GM23338 (cell line): Measurements from ENCODE around the gene IMMP2L. TPM values are rescaled to one million over a fixed set of nuclear protein-coding genes. Genes with fewer than 3 reads are reported as not detected.
A peak's percentile ranks its signal among the peaks of the same experiment; 100 is the strongest.

Source experiments
- ATAC-seq: fragments of 200-7000 bp; cut with Tn5 transposase; 3 replicates; pipeline ENCODE4 v1.9.1; 2020
- DNase-seq: peaks from one replicate; pipeline ENCODE4 v3.0.0-alpha.2; 2015; ENCODE audit warnings: low spot score
- H2AFZ ChIP-seq: fragments of 200-600 bp; sonication (generic); 2 replicates; pipeline ENCODE4 v1.8.0; 2016; ENCODE audit warnings: antibody characterized with exemption, mild to moderate bottlenecking, moderate library complexity
- H3F3A ChIP-seq: fragments of 200-600 bp; sonication (generic); replicated peaks from 2 replicates; pipeline ENCODE4 v1.8.0; 2017; ENCODE audit warnings: antibody characterized with exemption, mixed run types, low read depth
- H3K27ac ChIP-seq: fragments of 200-600 bp; sonication (generic); 2 replicates; pipeline ENCODE4 v1.6.1; 2016; ENCODE audit warnings: low read depth
- H3K27me3 ChIP-seq: fragments of 200-600 bp; sonication (generic); 2 replicates; pipeline ENCODE4 v1.8.0; 2016; ENCODE audit warnings: mild to moderate bottlenecking, mixed run types, moderate library complexity; ENCODE audit not compliant: insufficient read depth
- H3K36me3 ChIP-seq: fragments of 200-600 bp; sonication (generic); 2 replicates; pipeline ENCODE4 v1.8.0; 2016; ENCODE audit warnings: mild to moderate bottlenecking; ENCODE audit not compliant: insufficient read depth
- H3K4me1 ChIP-seq: fragments of 200-600 bp; sonication (generic); 2 replicates; pipeline ENCODE4 v1.8.0; 2016; ENCODE audit warnings: mild to moderate bottlenecking, moderate library complexity; ENCODE audit not compliant: insufficient read depth
- H3K4me2 ChIP-seq: fragments of 200-600 bp; sonication (generic); 2 replicates; pipeline ENCODE4 v1.7.1; 2017; ENCODE audit warnings: mixed run types
- H3K4me3 ChIP-seq: fragments of 200-600 bp; sonication (generic); 2 replicates; pipeline ENCODE4 v1.6.1; 2016; ENCODE audit warnings: mixed run types
- H3K79me2 ChIP-seq: fragments of 200-600 bp; sonication (generic); replicated peaks from 2 replicates; pipeline ENCODE4 v1.8.0; 2017; ENCODE audit warnings: mild to moderate bottlenecking; ENCODE audit not compliant: insufficient read depth
- H3K9me2 ChIP-seq: fragments of 200-600 bp; sonication (generic); 2 replicates; pipeline ENCODE4 v1.8.0; 2017; ENCODE audit not compliant: insufficient read depth
- H4K20me1 ChIP-seq: fragments of 200-600 bp; sonication (generic); replicated peaks from 2 replicates; pipeline ENCODE4 v1.8.0; 2017; ENCODE audit warnings: mild to moderate bottlenecking; ENCODE audit not compliant: insufficient read depth
- H3K27ac Mint-ChIP-seq: 2 replicates; pipeline ENCODE4 v1.8.0; 2020; ENCODE audit warnings: inconsistent platforms, mild to moderate bottlenecking, moderate library complexity, mixed read lengths
- H3K27me3 Mint-ChIP-seq: 3 replicates; pipeline ENCODE4 v1.8.0; 2022; ENCODE audit warnings: low read depth, mild to moderate bottlenecking, moderate library complexity, mixed read lengths, inconsistent platforms; ENCODE audit not compliant: insufficient read depth, poor library complexity
- H3K36me3 Mint-ChIP-seq: 3 replicates; pipeline ENCODE4 v1.8.0; 2021; ENCODE audit warnings: low read depth, mild to moderate bottlenecking, inconsistent platforms, moderate library complexity, mixed read lengths
- H3K4me1 Mint-ChIP-seq: 3 replicates; pipeline ENCODE4 v1.8.0; 2020; ENCODE audit warnings: mild to moderate bottlenecking, inconsistent platforms, mixed read lengths
- H3K4me3 Mint-ChIP-seq: 3 replicates; pipeline ENCODE4 v1.8.0; 2021; ENCODE audit warnings: moderate library complexity, mild to moderate bottlenecking, inconsistent platforms, mixed read lengths
- H3K9me3 Mint-ChIP-seq: 3 replicates; pipeline ENCODE4 v1.8.0; 2020; ENCODE audit warnings: moderate library complexity, mild to moderate bottlenecking, inconsistent platforms, mixed read lengths
- CREB1 ChIP-seq: fragments of 250-450 bp; sonication (Bioruptor Pico); IDR thresholded peaks from 2 replicates; pipeline ENCODE4 v1.5.0; 2020; ENCODE audit warnings: low read depth, mild to moderate bottlenecking, moderate library complexity
- ETS1 ChIP-seq: IDR thresholded peaks from 2 replicates; pipeline ENCODE4 v1.6.1; 2016; ENCODE audit warnings: antibody characterized with exemption
- EZH2 ChIP-seq: fragments of 200-600 bp; sonication (generic); IDR thresholded peaks from one replicate; pipeline ENCODE4 v1.8.0; 2017; ENCODE audit warnings: antibody characterized with exemption, mild to moderate bottlenecking, low read depth; ENCODE audit not compliant: unreplicated experiment
- EZH2phosphoT487 ChIP-seq: fragments of 200-600 bp; sonication (generic); IDR thresholded peaks from one replicate; pipeline ENCODE4 v1.8.1; 2018; ENCODE audit warnings: antibody characterized with exemption; ENCODE audit not compliant: unreplicated experiment
- JUNB ChIP-seq: IDR thresholded peaks from one replicate; pipeline ENCODE4 v1.6.1; 2016; ENCODE audit warnings: antibody characterized with exemption; ENCODE audit not compliant: unreplicated experiment
- NANOG ChIP-seq: IDR thresholded peaks from 2 replicates; pipeline ENCODE4 v1.6.1; 2016; ENCODE audit warnings: antibody characterized with exemption, borderline replicate concordance
- POLR2AphosphoS5 ChIP-seq: IDR thresholded peaks from 2 replicates; pipeline ENCODE4 v1.6.1; 2016; ENCODE audit warnings: antibody characterized with exemption, low read depth
- STAT1 ChIP-seq: IDR thresholded peaks from one replicate; pipeline ENCODE4 v1.6.1; 2016; ENCODE audit warnings: antibody characterized with exemption; ENCODE audit not compliant: unreplicated experiment
- ZNF114 ChIP-seq: fragments of 250-450 bp; sonication (Bioruptor Pico); IDR thresholded peaks from 2 replicates; pipeline ENCODE4 v1.5.0; 2020; ENCODE audit warnings: mild to moderate bottlenecking, moderate library complexity
- ZNF331 ChIP-seq: fragments of 250-450 bp; sonication (Bioruptor Pico); IDR thresholded peaks from 2 replicates; pipeline ENCODE4 v1.5.0; 2020; ENCODE audit warnings: low read depth, mild to moderate bottlenecking, moderate library complexity
- polyA plus RNA-seq: library from polyadenylated mRNA; unstranded; fragments of >200 nt; fragmentation: Nextera tagmentation; extraction: Ambion mirVana; gene quantifications from 2 replicates; pipeline ENCODE4 v1.2.1, GENCODE V29; 2016
- total RNA-seq: library from RNA; depleted of rRNA; stranded (reverse); fragments of >200 nt; shearing (Covaris generic); gene quantifications from 2 replicates; pipeline ENCODE4 v1.2.3, GENCODE V29; 2014
- TF ChIP-seq, protein P1 (sequence below): fragments of 250-450 bp; sonication (Bioruptor Pico); IDR thresholded peaks from 2 replicates; pipeline ENCODE4 v1.5.0; 2020; ENCODE audit warnings: mild to moderate bottlenecking, moderate library complexity
- TF ChIP-seq, protein P2 (sequence below), 2 experiments: fragments of 200-600 bp in 1 of 2; sonication (generic) in 1 of 2; conservative IDR thresholded peaks; 2 replicates each; pipeline versions ENCODE4 v1.5.1 to v1.6.1; 2016 to 2017; ENCODE audit warnings: antibody characterized with exemption in 2 of 2, low read depth in 2 of 2, mild to moderate bottlenecking in 2 of 2, moderate library complexity in 1 of 2
- TF ChIP-seq, protein P3 (sequence below): IDR thresholded peaks from one replicate; pipeline ENCODE4 v1.6.1; 2018; ENCODE audit warnings: antibody characterized with exemption; ENCODE audit not compliant: unreplicated experiment

IMMP2L gene
- total and polyA plus RNA-seq, 2 experiments from 2014 or later, result 7.3 to 14.0 TPM

- no peak for TF ChIP-seq EZH2phosphoT487
- no peak for TF ChIP-seq ZNF114 (CRISPR knock-in tag)
- TF ChIP-seq ZNF331 (CRISPR knock-in tag), result no peak
- TF ChIP-seq, protein P1, sequence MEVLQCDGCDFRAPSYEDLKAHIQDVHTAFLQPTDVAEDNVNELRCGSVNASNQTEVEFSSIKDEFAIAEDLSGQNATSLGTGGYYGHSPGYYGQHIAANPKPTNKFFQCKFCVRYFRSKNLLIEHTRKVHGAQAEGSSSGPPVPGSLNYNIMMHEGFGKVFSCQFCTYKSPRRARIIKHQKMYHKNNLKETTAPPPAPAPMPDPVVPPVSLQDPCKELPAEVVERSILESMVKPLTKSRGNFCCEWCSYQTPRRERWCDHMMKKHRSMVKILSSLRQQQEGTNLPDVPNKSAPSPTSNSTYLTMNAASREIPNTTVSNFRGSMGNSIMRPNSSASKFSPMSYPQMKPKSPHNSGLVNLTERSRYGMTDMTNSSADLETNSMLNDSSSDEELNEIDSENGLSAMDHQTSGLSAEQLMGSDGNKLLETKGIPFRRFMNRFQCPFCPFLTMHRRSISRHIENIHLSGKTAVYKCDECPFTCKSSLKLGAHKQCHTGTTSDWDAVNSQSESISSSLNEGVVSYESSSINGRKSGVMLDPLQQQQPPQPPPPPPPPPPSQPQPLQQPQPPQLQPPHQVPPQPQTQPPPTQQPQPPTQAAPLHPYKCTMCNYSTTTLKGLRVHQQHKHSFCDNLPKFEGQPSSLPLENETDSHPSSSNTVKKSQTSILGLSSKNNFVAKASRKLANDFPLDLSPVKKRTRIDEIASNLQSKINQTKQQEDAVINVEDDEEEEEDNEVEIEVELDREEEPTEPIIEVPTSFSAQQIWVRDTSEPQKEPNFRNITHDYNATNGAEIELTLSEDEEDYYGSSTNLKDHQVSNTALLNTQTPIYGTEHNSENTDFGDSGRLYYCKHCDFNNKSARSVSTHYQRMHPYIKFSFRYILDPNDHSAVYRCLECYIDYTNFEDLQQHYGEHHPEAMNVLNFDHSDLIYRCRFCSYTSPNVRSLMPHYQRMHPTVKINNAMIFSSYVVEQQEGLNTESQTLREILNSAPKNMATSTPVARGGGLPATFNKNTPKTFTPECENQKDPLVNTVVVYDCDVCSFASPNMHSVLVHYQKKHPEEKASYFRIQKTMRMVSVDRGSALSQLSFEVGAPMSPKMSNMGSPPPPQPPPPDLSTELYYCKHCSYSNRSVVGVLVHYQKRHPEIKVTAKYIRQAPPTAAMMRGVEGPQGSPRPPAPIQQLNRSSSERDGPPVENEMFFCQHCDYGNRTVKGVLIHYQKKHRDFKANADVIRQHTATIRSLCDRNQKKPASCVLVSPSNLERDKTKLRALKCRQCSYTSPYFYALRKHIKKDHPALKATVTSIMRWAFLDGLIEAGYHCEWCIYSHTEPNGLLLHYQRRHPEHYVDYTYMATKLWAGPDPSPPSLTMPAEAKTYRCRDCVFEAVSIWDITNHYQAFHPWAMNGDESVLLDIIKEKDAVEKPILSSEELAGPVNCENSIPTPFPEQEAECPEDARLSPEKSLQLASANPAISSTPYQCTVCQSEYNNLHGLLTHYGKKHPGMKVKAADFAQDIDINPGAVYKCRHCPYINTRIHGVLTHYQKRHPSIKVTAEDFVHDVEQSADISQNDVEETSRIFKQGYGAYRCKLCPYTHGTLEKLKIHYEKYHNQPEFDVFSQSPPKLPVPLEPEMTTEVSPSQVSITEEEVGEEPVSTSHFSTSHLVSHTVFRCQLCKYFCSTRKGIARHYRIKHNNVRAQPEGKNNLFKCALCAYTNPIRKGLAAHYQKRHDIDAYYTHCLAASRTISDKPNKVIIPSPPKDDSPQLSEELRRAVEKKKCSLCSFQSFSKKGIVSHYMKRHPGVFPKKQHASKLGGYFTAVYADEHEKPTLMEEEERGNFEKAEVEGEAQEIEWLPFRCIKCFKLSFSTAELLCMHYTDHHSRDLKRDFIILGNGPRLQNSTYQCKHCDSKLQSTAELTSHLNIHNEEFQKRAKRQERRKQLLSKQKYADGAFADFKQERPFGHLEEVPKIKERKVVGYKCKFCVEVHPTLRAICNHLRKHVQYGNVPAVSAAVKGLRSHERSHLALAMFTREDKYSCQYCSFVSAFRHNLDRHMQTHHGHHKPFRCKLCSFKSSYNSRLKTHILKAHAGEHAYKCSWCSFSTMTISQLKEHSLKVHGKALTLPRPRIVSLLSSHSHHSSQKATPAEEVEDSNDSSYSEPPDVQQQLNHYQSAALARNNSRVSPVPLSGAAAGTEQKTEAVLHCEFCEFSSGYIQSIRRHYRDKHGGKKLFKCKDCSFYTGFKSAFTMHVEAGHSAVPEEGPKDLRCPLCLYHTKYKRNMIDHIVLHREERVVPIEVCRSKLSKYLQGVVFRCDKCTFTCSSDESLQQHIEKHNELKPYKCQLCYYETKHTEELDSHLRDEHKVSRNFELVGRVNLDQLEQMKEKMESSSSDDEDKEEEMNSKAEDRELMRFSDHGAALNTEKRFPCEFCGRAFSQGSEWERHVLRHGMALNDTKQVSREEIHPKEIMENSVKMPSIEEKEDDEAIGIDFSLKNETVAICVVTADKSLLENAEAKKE, result no peak
- TF ChIP-seq JUNB, result no peak
- no peak for TF ChIP-seq POLR2AphosphoS5
- TF ChIP-seq NANOG, result no peak
- TF ChIP-seq ETS1, result no peak
- TF ChIP-seq, protein P2, sequence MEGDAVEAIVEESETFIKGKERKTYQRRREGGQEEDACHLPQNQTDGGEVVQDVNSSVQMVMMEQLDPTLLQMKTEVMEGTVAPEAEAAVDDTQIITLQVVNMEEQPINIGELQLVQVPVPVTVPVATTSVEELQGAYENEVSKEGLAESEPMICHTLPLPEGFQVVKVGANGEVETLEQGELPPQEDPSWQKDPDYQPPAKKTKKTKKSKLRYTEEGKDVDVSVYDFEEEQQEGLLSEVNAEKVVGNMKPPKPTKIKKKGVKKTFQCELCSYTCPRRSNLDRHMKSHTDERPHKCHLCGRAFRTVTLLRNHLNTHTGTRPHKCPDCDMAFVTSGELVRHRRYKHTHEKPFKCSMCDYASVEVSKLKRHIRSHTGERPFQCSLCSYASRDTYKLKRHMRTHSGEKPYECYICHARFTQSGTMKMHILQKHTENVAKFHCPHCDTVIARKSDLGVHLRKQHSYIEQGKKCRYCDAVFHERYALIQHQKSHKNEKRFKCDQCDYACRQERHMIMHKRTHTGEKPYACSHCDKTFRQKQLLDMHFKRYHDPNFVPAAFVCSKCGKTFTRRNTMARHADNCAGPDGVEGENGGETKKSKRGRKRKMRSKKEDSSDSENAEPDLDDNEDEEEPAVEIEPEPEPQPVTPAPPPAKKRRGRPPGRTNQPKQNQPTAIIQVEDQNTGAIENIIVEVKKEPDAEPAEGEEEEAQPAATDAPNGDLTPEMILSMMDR (conservative IDR thresholded peaks at IDR 0.05; ENCODE audit: low read depth in 2 of 2), result no peak
- TF ChIP-seq, protein P3, sequence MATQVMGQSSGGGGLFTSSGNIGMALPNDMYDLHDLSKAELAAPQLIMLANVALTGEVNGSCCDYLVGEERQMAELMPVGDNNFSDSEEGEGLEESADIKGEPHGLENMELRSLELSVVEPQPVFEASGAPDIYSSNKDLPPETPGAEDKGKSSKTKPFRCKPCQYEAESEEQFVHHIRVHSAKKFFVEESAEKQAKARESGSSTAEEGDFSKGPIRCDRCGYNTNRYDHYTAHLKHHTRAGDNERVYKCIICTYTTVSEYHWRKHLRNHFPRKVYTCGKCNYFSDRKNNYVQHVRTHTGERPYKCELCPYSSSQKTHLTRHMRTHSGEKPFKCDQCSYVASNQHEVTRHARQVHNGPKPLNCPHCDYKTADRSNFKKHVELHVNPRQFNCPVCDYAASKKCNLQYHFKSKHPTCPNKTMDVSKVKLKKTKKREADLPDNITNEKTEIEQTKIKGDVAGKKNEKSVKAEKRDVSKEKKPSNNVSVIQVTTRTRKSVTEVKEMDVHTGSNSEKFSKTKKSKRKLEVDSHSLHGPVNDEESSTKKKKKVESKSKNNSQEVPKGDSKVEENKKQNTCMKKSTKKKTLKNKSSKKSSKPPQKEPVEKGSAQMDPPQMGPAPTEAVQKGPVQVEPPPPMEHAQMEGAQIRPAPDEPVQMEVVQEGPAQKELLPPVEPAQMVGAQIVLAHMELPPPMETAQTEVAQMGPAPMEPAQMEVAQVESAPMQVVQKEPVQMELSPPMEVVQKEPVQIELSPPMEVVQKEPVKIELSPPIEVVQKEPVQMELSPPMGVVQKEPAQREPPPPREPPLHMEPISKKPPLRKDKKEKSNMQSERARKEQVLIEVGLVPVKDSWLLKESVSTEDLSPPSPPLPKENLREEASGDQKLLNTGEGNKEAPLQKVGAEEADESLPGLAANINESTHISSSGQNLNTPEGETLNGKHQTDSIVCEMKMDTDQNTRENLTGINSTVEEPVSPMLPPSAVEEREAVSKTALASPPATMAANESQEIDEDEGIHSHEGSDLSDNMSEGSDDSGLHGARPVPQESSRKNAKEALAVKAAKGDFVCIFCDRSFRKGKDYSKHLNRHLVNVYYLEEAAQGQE, result no peak
- TF ChIP-seq CREB1 (CRISPR knock-in tag), result no peak
- TF ChIP-seq EZH2, result no peak
- TF ChIP-seq STAT1, result no peak
- Histone ChIP-seq H3K4me3 (no peak overlapping the region), H3K4me1 (peaks cover 67% of the 10 kb centered on the region), H2AFZ (no peak overlapping the region), H3K27me3 (no peaks in the 10 kb centered on the region), H3K4me2 (no peak overlapping the region), H3K27ac (no peak overlapping the region), H3K79me2 (no peaks in the 10 kb centered on the region), H4K20me1 (no peaks in the 10 kb centered on the region), H3F3A (no peaks in the 10 kb centered on the region), H3K36me3 (no peaks in the 10 kb centered on the region), H3K9me2 (no peaks in the 10 kb centered on the region)
- Mint-ChIP-seq H3K4me1 (peaks cover 74% of the 10 kb centered on the region), H3K9me3 (no peaks in the 10 kb centered on the region), H3K27me3 (no peaks in the 10 kb centered on the region), H3K4me3 (no peak overlapping the region), H3K36me3 (no peaks in the 10 kb centered on the region), H3K27ac (0 out of 2 replicates have a peak overlapping the region, but pooled peaks have one; percentile 21)
- no peak for DNase-seq
- ATAC-seq, result no peak
Measured at GRCh38 chr7:111093496-111093895, 468.8 kb downstream of the IMMP2L start.
